ENCODE results near the gene HADH. TPM values are rescaled to one million over a fixed set of nuclear protein-coding genes. Genes with fewer than 3 reads are reported as not detected.
"Not testable (repeated sequence)": the region's sequence is repeated elsewhere in the genome, so short reads cannot be mapped to it uniquely, and the experiment has no call there.

HADH gene
- total RNA-seq, 1 donor from 2014 or later: 37.9 TPM

GRCh38 chr4:108006361-108006760, 16.7 kb downstream of the HADH start:
- no peak for DNase-seq
- no peak for ATAC-seq
- TF ChIP-seq CTCF (IDR thresholded peaks at IDR 0.05): no peak
- no peak overlapping the region for H3K27ac ChIP-seq
- no peaks in the 10 kb centered on the region for H3K27me3 ChIP-seq
- peaks cover 12% of the 10 kb centered on the region for H3K36me3 ChIP-seq
- no peaks in the 10 kb centered on the region for H3K4me1 ChIP-seq
- no peaks in the 10 kb centered on the region for H3K9me3 ChIP-seq
- intact Hi-C loops (cut with DNase I): no loop called here
- H3K4me3 ChIP-seq: no peak overlapping the region

GRCh38 chr4:108007984-108008383, 18.3 kb downstream of the HADH start:
- Histone ChIP-seq H3K27me3 (no peaks in the 10 kb centered on the region), H3K36me3 (peaks cover 14% of the 10 kb centered on the region), H3K4me1 (no peaks in the 10 kb centered on the region), H3K9me3 (no peaks in the 10 kb centered on the region), H3K27ac (no peak overlapping the region), H3K4me3 (no peak overlapping the region)
- ATAC-seq: no peak
- intact Hi-C loops (cut with DNase I): no loop called here
- TF ChIP-seq CTCF (IDR thresholded peaks at IDR 0.05): no peak
- no peak for DNase-seq

GRCh38 chr4:108008721-108009120, 19.0 kb downstream of the HADH start:
- Histone ChIP-seq H3K4me1 (no peaks in the 10 kb centered on the region), H3K27me3 (no peaks in the 10 kb centered on the region), H3K4me3 (no peak overlapping the region), H3K9me3 (no peaks in the 10 kb centered on the region), H3K36me3 (peaks cover 14% of the 10 kb centered on the region), H3K27ac (no peak overlapping the region)
- intact Hi-C loops (cut with DNase I): no loop called here
- no peak for TF ChIP-seq CTCF (IDR thresholded peaks at IDR 0.05)
- DNase-seq: no peak
- no peak for ATAC-seq

GRCh38 chr4:108010167-108010566, 20.5 kb downstream of the HADH start:
- peaks cover 24% of the 10 kb centered on the region for H3K36me3 ChIP-seq
- intact Hi-C loops (cut with DNase I): no loop called here
- DNase-seq: no peak

GRCh38 chr4:108012382-108012781, 22.7 kb downstream of the HADH start:
- H3K4me3 ChIP-seq; intact Hi-C loops (cut with DNase I); H3K27me3 ChIP-seq; ATAC-seq; H3K27ac ChIP-seq; H3K4me1 ChIP-seq; DNase-seq; H3K9me3 ChIP-seq: not testable (repeated sequence)
- H3K36me3 ChIP-seq: peaks cover 43% of the 10 kb centered on the region

More at GRCh38 chr4:108010167-108010566, 20.5 kb downstream of the HADH start:
- ATAC-seq: no peak
- no peak overlapping the region for H3K4me3 ChIP-seq
- no peak for TF ChIP-seq CTCF (IDR thresholded peaks at IDR 0.05)
- no peaks in the 10 kb centered on the region for H3K9me3 ChIP-seq
- H3K27me3 ChIP-seq: no peaks in the 10 kb centered on the region
- H3K4me1 ChIP-seq: no peaks in the 10 kb centered on the region
- no peak overlapping the region for H3K27ac ChIP-seq

- Histone ChIP-seq H3K27ac (no peak overlapping the region), H3K4me3 (no peak overlapping the region), H3K4me1 (no peaks in the 10 kb centered on the region), H3K27me3 (no peaks in the 10 kb centered on the region), H3K9me3 (no peaks in the 10 kb centered on the region), H3K36me3 (peaks cover 47% of the 10 kb centered on the region)
- ATAC-seq (no peak), DNase-seq (no peak)
- no peak for TF ChIP-seq CTCF (IDR thresholded peaks at IDR 0.05)
- intact Hi-C loops (cut with DNase I): no loop called here
These were observed 23.6 kb downstream of the HADH start for GRCh38 chr4:108013327-108013726.

Data from upper lobe of right lung (tissue), 1 donor.